ENCODE data around the gene B4GALNT3.

B4GALNT3 gene

GRCh38 chr12:602700-603068 lies 142.9 kb downstream of the B4GALNT3 start:
- no peak for DNase-seq

- no peak for DNase-seq
These were observed 145.2 kb downstream of the B4GALNT3 start for GRCh38 chr12:604956-605355.

GRCh38 chr12:607541-608001 lies 147.8 kb downstream of the B4GALNT3 start:
- DNase-seq, result no peak

- DNase-seq, result no peak
These were observed 148.7 kb downstream of the B4GALNT3 start for GRCh38 chr12:608413-608812.

GRCh38 chr12:608921-609320 lies 149.2 kb downstream of the B4GALNT3 start:
- no peak for DNase-seq

- DNase-seq, result no peak
These were observed 152.0 kb downstream of the B4GALNT3 start for GRCh38 chr12:611721-612120.

GRCh38 chr12:612293-612692 lies 152.6 kb downstream of the B4GALNT3 start:
- DNase-seq, result no peak

GRCh38 chr12:612886-613285 lies 153.1 kb downstream of the B4GALNT3 start:
- no peak for DNase-seq
